Cardiac muscle cell (in vitro differentiated cells and primary cell): ENCODE measurements around the gene CFAP46. TPM values are rescaled to one million over a fixed set of nuclear protein-coding genes. Genes with fewer than 3 reads are reported as not detected.

ENCODE experiments used
- DNase-seq, 2 donors: peaks; one replicate each; pipeline versions ENCODE4 v3.0.0 to v3.0.0-alpha.2; 2010 to 2017; ENCODE audit warnings: low read depth in 1 of 2, low spot score in 1 of 2
- H3K27ac ChIP-seq: fragments of 200-600 bp; sonication (generic); 2 replicates; pipeline ENCODE4 v1.5.1; 2016
- H3K27me3 ChIP-seq: fragments of 200-600 bp; sonication (generic); 2 replicates; pipeline ENCODE4 v1.6.0; 2016; ENCODE audit warnings: control low read depth
- H3K36me3 ChIP-seq: fragments of 200-600 bp; sonication (generic); 2 replicates; pipeline ENCODE4 v1.5.1; 2016; ENCODE audit warnings: control low read depth
- H3K4me1 ChIP-seq: fragments of 200-600 bp; sonication (generic); 2 replicates; pipeline ENCODE4 v1.8.1; 2017; ENCODE audit warnings: low read depth, mild to moderate bottlenecking, mixed run types
- H3K4me3 ChIP-seq: fragments of 200-600 bp; sonication (generic); 2 replicates; pipeline ENCODE4 v1.5.1; 2016; ENCODE audit warnings: mild to moderate bottlenecking
- H3K9me3 ChIP-seq: fragments of 200-600 bp; sonication (generic); 2 replicates; pipeline ENCODE4 v1.5.1; 2017; ENCODE audit warnings: low read depth, mild to moderate bottlenecking, control low read depth
- polyA plus RNA-seq: library from polyadenylated mRNA; unstranded; fragments of >200 nt; fragmentation: Nextera tagmentation; extraction: Ambion mirVana; gene quantifications from 2 replicates; pipeline ENCODE4 v1.2.1, GENCODE V29; 2016
- total RNA-seq: library from RNA; depleted of rRNA; stranded (reverse); fragments of >200 nt; gene quantifications from 2 replicates; pipeline ENCODE4 v1.2.3, GENCODE V29; 2016
- TF ChIP-seq, protein P1 (sequence below): IDR thresholded peaks from 2 replicates; pipeline ENCODE4 v1.5.1; 2012; ENCODE audit warnings: low read depth, mild to moderate bottlenecking, low read length

CFAP46 gene
- total and polyA plus RNA-seq, 2 experiments from 2014 or later: 2.8 to 4.5 TPM

DNA sequence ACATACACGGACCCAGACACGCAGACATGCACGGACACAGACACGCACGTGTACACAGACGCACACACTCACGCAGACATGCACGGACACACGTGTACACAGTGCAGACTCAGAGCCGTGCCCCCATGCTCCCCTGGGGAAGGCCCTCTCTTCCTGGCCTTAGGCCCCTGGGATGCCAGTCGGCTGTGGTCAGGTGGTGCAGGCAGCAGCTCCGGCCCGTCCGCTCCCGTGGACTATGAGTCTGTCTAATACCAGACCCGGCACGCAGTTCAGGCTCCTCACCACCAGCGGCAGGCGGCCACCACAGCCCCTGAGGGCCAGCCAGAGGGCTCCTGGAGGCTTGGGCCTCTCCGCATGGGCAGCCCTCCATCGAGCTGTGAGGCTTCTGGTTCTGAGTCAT lies 104.5 kb downstream of the CFAP46 start:
- H3K36me3 ChIP-seq: no peaks in the 10 kb centered on the region
- TF ChIP-seq, protein P1, sequence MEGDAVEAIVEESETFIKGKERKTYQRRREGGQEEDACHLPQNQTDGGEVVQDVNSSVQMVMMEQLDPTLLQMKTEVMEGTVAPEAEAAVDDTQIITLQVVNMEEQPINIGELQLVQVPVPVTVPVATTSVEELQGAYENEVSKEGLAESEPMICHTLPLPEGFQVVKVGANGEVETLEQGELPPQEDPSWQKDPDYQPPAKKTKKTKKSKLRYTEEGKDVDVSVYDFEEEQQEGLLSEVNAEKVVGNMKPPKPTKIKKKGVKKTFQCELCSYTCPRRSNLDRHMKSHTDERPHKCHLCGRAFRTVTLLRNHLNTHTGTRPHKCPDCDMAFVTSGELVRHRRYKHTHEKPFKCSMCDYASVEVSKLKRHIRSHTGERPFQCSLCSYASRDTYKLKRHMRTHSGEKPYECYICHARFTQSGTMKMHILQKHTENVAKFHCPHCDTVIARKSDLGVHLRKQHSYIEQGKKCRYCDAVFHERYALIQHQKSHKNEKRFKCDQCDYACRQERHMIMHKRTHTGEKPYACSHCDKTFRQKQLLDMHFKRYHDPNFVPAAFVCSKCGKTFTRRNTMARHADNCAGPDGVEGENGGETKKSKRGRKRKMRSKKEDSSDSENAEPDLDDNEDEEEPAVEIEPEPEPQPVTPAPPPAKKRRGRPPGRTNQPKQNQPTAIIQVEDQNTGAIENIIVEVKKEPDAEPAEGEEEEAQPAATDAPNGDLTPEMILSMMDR: no peak
- DNase-seq: no peak
- H3K4me1 ChIP-seq: no peaks in the 10 kb centered on the region
- H3K4me3 ChIP-seq: no peak overlapping the region
- no peaks in the 10 kb centered on the region for H3K9me3 ChIP-seq
- peaks cover 3% of the 10 kb centered on the region for H3K27me3 ChIP-seq
- no peak overlapping the region for H3K27ac ChIP-seq

- no peak overlapping the region for H3K4me3 ChIP-seq
- H3K27ac ChIP-seq: no peak overlapping the region
- no peaks in the 10 kb centered on the region for H3K36me3 ChIP-seq
- no peaks in the 10 kb centered on the region for H3K9me3 ChIP-seq
- H3K4me1 ChIP-seq: no peaks in the 10 kb centered on the region
- H3K27me3 ChIP-seq: peaks cover 3% of the 10 kb centered on the region
- peak; percentile 40 to 74 for DNase-seq
- TF ChIP-seq, protein P1: peak; percentile 92
Observed at GRCh38 chr10:132836832-132837540, 105.4 kb downstream of the CFAP46 start.

- H3K4me1 ChIP-seq: no peaks in the 10 kb centered on the region
- H3K27ac ChIP-seq: no peak overlapping the region
- H3K36me3 ChIP-seq: no peaks in the 10 kb centered on the region
- TF ChIP-seq, protein P1: no peak
- H3K9me3 ChIP-seq: no peaks in the 10 kb centered on the region
- H3K4me3 ChIP-seq: no peak overlapping the region
- no peak for DNase-seq
- peaks cover 5% of the 10 kb centered on the region for H3K27me3 ChIP-seq
Observed at GRCh38 chr10:132836248-132836831, 106.0 kb downstream of the CFAP46 start.

DNA sequence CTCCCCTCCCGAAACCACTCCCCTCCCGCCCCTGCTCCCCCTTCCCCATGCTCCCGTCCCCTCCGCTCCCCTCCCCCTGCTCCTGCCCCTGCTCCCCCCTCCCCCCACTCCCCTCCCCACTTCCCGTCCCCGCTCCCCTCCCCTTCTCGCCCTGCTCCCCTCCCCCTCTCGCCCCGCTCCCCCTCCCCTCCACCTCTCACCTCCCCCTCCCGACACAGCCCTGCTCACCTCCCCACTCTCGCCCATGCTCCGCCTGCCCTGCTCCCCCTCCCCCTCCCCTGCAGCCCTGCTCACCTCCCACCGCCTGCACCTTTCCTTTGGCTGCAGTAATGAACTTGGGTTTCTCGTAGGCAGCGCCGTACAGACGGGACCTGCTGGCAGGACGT lies 106.5 kb downstream of the CFAP46 start:
- Histone ChIP-seq H3K27me3 (peaks cover 10% of the 10 kb centered on the region), H3K4me3 (no peak overlapping the region), H3K9me3 (no peaks in the 10 kb centered on the region), H3K4me1 (no peaks in the 10 kb centered on the region), H3K27ac (no peak overlapping the region), H3K36me3 (no peaks in the 10 kb centered on the region)
- DNase-seq: no peak
- TF ChIP-seq, protein P1: no peak

DNA sequence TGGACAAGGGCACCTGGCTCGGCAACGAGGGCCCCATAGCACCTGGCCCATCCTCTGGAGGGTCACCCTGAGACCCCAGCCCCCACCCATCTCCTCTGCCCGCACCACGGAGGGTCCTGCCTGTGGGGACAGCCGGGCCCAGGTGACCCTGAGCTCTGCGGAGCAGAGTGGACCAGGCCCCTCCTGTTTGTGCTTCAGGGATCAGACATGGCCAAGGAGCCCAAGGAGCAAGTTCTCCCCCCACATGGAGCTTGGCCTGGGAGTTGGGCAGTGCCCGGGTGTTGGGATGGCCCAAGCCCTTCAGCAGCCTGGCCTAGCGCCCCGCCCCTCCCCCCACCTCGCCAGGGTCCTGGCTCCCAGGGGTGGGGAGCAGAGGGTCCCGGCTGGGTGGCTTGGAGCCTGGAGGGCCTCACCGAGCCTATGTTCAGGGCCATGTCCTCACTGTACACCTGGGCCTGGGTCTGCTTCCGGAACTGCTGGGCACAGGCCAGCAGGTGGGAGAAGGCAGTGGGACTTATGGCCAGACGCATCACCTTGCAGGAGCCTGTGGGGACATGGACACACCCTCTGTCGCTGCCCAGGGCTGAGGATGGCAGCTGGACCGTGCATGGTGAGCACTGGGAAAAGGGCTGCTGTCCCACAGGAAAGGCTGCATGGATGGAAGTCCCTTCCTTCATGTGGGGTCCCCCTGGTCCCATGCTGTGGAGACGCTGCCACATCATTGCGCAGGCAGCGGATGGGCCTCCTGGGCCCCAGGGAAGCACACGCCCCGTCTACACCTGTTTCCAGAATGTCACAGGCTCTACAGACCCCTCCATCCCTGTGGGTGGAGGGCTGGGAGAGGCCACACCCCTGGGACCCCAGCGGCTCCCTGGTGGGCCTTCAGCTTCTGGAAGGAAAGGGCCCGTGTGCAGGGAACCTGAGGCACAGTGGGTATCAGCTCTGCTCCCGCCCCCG lies 107.2 kb downstream of the CFAP46 start:
- no peak for DNase-seq
- H3K27me3 ChIP-seq: peaks cover 10% of the 10 kb centered on the region
- no peaks in the 10 kb centered on the region for H3K36me3 ChIP-seq
- no peaks in the 10 kb centered on the region for H3K9me3 ChIP-seq
- TF ChIP-seq, protein P1: no peak
- H3K27ac ChIP-seq: no peak overlapping the region
- H3K4me1 ChIP-seq: no peaks in the 10 kb centered on the region
- H3K4me3 ChIP-seq: no peak overlapping the region
